Peyer's patch (tissue), 4 donors: ENCODE results near the gene ITGAL. TPM values are rescaled to one million over a fixed set of nuclear protein-coding genes. Genes with fewer than 3 reads are reported as not detected.
"Not testable (repeated sequence)": the region's sequence is repeated elsewhere in the genome, so short reads cannot be mapped to it uniquely, and the experiment has no call there.

ENCODE experiments used
- DNase-seq, 3 donors: peaks; one replicate each; pipeline ENCODE4 v3.0.0-alpha.2; 2017 to 2019
- H3K27ac ChIP-seq, 4 donors: fragments of 200-600 bp; sonication (generic); one replicate each; pipeline ENCODE4 v1.5.1; 2016 to 2019
- H3K27me3 ChIP-seq, 2 donors: fragments of 200-600 bp; sonication (generic); one replicate each; pipeline ENCODE4 v1.5.1; 2019
- H3K36me3 ChIP-seq, 3 donors: fragments of 200-600 bp; sonication (generic); one replicate each; pipeline ENCODE4 v1.5.1; 2016 to 2019
- H3K4me1 ChIP-seq, 4 donors: fragments of 200-600 bp; sonication (generic); one replicate each; pipeline ENCODE4 v1.5.1; 2016 to 2019
- H3K4me3 ChIP-seq, 4 donors: fragments of 200-600 bp; sonication (generic); 1 replicate in 3 of 4; 2 replicates in 1 of 4; pipeline ENCODE4 v1.5.1; 2016 to 2019; ENCODE audit warnings: mild to moderate bottlenecking in 1 of 4
- H3K9me3 ChIP-seq, 4 donors: fragments of 200-600 bp; sonication (generic); one replicate each; pipeline ENCODE4 v1.5.1; 2016 to 2019; ENCODE audit warnings: mild to moderate bottlenecking in 1 of 4
- CTCF ChIP-seq, 6 experiments: fragments of 450-650 bp in 4 of 6; fragments of 200-600 bp in 2 of 6; sonication (generic) in 1 of 6; IDR thresholded peaks; one replicate each; pipeline ENCODE4 v1.5.1; 2017 to 2019; ENCODE audit warnings: antibody characterized with exemption in 6 of 6, mild to moderate bottlenecking in 3 of 6, moderate library complexity in 1 of 6
- POLR2A ChIP-seq, 2 donors: fragments of 450-650 bp; IDR thresholded peaks; one replicate each; pipeline ENCODE4 v1.5.1; 2017; ENCODE audit warnings: antibody characterized with exemption in 2 of 2, mild to moderate bottlenecking in 2 of 2, moderate library complexity in 2 of 2
- total RNA-seq, 4 donors: library from RNA; depleted of rRNA; stranded (reverse); fragments of >200 nt; gene quantifications; one replicate each; pipeline ENCODE4 v1.1.0, GENCODE V29; 2016

ITGAL gene
- total RNA-seq, 4 donors from 2014 or later = 4.3 to 52.0 (median 13.0) TPM

DNA sequence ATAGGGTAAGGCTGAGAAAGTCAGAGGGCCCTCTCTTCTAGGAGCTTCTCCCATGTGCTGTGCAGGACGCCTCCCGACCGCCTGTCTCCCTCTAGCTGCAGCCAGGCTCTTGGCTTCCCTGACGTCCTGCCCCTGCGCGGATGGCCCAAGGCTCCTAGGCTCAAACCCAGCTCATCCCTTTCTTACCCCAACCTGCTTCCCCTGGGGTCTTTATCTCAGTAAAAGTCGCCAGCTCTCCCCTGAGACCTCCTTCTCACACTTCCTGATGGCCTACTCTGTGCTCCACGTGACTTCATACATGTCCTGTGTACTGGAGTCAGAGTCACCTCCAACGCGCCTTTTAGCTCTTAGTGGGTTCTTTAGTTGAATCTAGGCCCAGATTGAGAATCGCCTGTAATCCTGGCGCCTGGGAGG is 63.2 kb downstream of the ITGAL start:
- Histone ChIP-seq H3K36me3 (peaks cover 0 to 12% (median 0%) of the 10 kb centered on the region in 3 donors), H3K9me3 (no peaks in the 10 kb centered on the region), H3K4me3 (peak overlapping the region; percentile 54 to 79 (median 72)), H3K27ac (peak overlapping the region; percentile 90 to 96 (median 94)), H3K4me1 (peaks cover 0 to 20% (median 0%) of the 10 kb centered on the region in 4 donors), H3K27me3 (no peaks in the 10 kb centered on the region)
- peak; percentile 79 to 91 (median 81) for DNase-seq
- peak; percentile 15 to 84 (median 66) for TF ChIP-seq CTCF (IDR thresholded peaks at IDR 0.05)
- no peak for TF ChIP-seq POLR2A (IDR thresholded peaks at IDR 0.05)

DNA sequence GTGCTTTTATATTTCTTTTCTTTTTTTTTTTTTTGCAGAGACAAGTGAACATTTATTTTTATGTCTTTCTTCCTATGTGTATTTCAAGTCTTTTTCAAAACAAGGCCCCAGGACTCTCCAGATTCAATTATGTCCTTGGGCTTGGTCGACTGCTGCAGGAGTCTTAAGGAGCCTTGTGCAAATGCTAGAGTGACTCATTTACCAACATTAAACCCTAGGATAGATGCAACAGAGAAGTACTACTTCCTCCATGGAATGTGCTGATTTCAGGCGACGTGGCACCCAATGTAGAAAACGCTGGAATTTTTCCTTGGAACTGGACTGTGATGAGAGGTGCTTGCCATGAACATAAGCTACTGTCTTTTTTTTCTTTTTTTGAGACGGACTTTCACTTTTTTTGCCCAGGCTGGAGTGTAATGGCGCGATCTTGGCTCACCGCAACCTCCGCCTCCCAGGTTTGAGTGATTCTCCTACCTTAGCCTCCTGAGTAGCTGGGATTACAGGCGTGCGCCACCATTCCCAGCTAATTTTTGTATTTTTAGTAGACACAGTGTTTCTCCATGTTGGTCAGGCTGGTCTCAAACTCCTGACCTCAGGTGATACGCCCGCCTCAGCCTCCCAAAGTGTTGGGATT is 64.0 kb downstream of the ITGAL start:
- Histone ChIP-seq H3K27ac (peak overlapping the region in 1 of 4 donors; percentile 96), H3K36me3 (peaks cover 0 to 12% (median 0%) of the 10 kb centered on the region in 3 donors), H3K4me1 (peaks cover 0 to 27% (median 0%) of the 10 kb centered on the region in 4 donors)
- DNase-seq, H3K27me3 ChIP-seq, H3K9me3 ChIP-seq, H3K4me3 ChIP-seq: not testable (repeated sequence)

- Histone ChIP-seq H3K4me3 (no peak overlapping the region), H3K9me3 (no peaks in the 10 kb centered on the region), H3K27ac (no peak overlapping the region), H3K4me1 (peaks cover 0 to 25% (median 0%) of the 10 kb centered on the region in 4 donors), H3K27me3 (no peaks in the 10 kb centered on the region), H3K36me3 (no peaks in the 10 kb centered on the region)
- TF ChIP-seq CTCF (IDR thresholded peaks at IDR 0.05) (no peak), POLR2A (IDR thresholded peaks at IDR 0.05) (no peak)
- no peak for DNase-seq
Measured at GRCh38 chr16:30539000-30539964, 66.7 kb downstream of the ITGAL start.

DNA sequence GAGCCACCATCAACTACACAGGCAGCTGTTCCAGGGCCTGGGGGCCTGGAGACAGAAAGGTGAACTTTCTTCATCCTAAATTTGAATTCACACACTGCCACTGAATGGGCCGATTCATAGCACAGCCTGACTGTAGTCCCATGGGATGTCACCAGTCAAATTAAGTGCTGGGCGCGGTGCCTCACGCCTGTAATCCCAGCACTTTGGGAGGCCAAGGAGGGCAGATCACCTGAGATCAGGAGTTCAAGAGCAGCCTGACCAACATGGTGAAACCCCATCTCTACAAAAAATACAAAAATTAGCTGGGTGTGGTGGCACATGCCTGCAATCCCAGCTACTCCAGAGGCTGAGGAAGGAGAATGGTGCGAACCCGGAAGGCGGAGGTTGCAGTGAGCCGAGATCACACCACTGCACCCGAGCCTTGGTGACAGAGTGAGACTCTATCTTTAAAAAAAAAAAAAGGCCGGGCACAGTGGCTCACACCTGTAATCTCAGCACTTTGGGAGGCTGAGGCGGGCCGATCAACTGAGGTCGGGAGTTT is 67.5 kb downstream of the ITGAL start:
- not testable (repeated sequence) for DNase-seq, H3K36me3 ChIP-seq, H3K27me3 ChIP-seq, H3K27ac ChIP-seq, H3K4me3 ChIP-seq, H3K9me3 ChIP-seq
- H3K4me1 ChIP-seq = peaks cover 0 to 25% (median 0%) of the 10 kb centered on the region in 4 donors

DNA sequence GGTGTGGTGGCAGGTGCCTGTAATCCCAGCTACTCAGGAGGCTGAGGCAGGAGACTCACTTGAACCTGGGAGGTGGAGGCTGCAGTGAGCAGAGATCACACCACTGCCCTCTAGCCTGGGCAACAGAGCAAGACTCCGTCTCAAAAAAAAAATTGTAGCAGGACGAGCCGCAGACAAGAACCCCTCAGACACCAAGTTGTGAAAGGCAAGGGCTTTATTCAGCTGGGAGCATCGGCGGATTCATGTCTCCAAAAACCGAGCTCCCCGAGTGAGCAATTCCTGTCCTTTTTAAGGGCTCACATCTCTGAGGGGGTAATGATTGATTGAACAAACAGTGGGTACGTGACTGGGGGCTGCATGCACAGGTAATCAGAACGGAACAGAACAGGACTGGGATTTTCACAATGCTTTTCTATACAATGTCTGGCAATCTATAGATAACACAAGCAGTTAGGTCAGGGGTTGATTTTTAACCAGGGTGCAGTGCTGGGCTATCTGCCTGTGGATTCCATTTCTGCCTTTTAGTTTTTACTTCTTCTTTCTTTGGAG is 68.4 kb downstream of the ITGAL start:
- H3K27me3 ChIP-seq, H3K36me3 ChIP-seq, H3K4me3 ChIP-seq, H3K9me3 ChIP-seq, DNase-seq: not testable (repeated sequence)
- Histone ChIP-seq H3K27ac (peak overlapping the region in 1 of 4 donors; percentile 45), H3K4me1 (peaks cover 0 to 20% (median 0%) of the 10 kb centered on the region in 4 donors)

DNA sequence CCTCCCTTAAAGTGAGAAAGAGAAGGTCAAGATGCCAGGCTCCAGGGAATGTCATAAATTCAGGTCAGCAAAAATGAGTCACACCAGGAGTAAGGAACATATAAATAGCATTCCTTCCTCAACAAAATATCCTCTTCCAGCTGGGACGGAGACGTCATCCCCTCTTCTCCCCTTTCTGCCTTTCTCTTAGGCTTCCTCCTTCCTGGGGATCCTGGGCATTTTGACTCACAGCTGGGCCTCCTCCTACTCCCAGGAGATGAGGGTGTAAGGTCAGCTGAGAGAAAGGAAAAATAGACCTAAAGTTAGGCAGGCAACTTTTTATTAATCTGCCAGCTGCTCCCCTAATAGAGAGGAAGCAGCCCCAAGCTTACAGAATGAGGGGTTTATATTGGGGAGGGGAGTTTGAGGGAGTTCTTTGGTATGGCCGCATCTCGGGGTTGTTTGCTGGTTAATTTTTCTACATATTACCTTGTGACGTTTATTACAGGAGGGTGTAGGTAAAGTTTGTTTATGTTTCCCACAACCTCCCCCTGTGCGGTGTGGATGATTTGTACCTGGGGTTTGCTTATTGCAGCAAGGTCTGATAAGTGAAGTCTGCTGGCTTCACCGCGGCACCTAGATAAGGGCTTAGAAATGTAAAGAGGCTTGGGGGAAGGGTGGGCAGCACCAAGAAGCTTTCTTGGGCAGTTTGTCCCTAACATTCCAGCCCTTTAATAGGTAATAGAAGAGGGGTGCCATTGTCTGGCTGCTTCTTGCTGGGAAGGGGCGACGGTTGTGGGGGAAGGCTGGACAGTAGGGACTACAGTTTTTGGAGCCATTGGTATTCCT is 69.2 kb downstream of the ITGAL start:
- Histone ChIP-seq H3K4me1 (peaks cover 0 to 18% (median 0%) of the 10 kb centered on the region in 4 donors), H3K9me3 (no peaks in the 10 kb centered on the region), H3K27ac (peak overlapping the region in 1 of 4 donors; percentile 45), H3K4me3 (no peak overlapping the region), H3K27me3 (no peaks in the 10 kb centered on the region), H3K36me3 (no peaks in the 10 kb centered on the region)
- TF ChIP-seq POLR2A (IDR thresholded peaks at IDR 0.05) = no peak
- TF ChIP-seq CTCF (IDR thresholded peaks at IDR 0.05) = no peak
- DNase-seq = no peak
